Fibroblast of pulmonary artery (primary cell): ENCODE results near the gene CCDC32.

Experiments
- DNase-seq: peaks from one replicate; pipeline ENCODE4 v3.0.0-alpha.2; 2010; ENCODE audit warnings: low read depth
- H3K4me3 ChIP-seq: replicated peaks from 2 replicates; pipeline ENCODE4 v1.5.1; 2011; ENCODE audit warnings: low read depth, mild to moderate bottlenecking, control low read depth, low read length, moderate library complexity
- TF ChIP-seq, protein P1 (sequence below): IDR thresholded peaks from 2 replicates; pipeline ENCODE4 v1.5.1; 2011; ENCODE audit warnings: mild to moderate bottlenecking, control low read depth, low read length, inconsistent platforms; ENCODE audit errors: missing control alignments

Gene CCDC32

DNA sequence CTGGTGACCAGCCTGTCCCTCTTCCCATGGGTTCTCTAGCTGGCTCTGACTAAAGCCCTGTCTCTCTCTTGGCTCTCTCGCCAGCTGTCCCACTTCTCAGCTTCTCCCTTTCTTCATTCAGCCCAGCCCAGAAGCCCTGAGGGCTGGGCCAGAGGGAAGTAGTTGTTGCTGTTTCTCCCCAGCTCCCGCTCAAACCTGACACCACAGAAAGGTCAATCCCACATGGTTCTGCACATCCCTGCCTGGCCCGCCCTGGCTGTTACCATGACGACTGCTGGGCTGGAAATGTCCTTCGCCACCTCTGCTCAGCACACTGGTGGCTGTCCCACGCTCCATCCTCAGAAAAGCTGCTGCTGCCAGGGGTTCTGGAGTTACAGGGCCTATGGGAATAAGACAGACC is 25.9 kb downstream of the CCDC32 start:
- H3K4me3 ChIP-seq = no peak overlapping the region
- TF ChIP-seq, protein P1, sequence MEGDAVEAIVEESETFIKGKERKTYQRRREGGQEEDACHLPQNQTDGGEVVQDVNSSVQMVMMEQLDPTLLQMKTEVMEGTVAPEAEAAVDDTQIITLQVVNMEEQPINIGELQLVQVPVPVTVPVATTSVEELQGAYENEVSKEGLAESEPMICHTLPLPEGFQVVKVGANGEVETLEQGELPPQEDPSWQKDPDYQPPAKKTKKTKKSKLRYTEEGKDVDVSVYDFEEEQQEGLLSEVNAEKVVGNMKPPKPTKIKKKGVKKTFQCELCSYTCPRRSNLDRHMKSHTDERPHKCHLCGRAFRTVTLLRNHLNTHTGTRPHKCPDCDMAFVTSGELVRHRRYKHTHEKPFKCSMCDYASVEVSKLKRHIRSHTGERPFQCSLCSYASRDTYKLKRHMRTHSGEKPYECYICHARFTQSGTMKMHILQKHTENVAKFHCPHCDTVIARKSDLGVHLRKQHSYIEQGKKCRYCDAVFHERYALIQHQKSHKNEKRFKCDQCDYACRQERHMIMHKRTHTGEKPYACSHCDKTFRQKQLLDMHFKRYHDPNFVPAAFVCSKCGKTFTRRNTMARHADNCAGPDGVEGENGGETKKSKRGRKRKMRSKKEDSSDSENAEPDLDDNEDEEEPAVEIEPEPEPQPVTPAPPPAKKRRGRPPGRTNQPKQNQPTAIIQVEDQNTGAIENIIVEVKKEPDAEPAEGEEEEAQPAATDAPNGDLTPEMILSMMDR = no peak
- DNase-seq = no peak

DNA sequence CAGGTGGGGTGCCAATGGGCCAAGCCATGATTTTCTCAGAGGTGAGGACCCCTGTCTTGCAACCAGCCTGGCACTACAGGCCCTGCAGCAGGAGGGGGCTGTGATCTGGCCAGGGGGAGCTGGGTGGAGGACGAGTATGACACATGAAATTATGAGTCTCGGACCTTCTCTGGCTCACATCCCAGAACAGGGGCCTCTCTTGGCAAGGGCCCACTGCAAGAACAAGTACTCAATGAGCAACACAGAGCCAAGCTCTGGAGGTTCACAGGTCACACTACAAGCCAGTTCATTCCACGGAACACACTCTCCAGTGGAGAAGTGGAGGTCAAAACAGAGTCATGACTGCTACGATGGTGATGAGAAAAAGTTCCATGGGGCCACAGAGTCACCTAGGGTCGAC is 28.3 kb downstream of the CCDC32 start:
- no peak overlapping the region for H3K4me3 ChIP-seq
- TF ChIP-seq, protein P1 = no peak
- DNase-seq = peak; percentile 76

DNA sequence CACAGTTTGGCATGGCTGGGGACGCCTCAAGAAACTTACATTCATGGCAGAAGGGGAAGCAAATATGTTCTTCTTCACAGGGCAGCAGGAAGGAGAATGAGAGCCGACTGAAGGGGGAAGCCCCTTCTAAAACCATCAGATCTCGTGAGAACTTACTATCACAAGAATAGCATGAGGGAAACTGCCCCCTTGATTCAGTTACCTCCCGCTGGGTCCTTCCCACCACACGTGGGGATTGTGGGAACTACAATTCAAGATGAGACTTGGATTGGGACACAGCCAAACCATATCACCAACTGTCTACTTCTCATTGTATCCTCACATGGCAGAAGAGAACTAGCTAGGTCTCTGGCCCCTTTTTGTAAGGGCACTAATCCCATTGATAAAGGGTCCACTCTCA is 30.5 kb downstream of the CCDC32 start:
- DNase-seq = no peak
- H3K4me3 ChIP-seq = no peak overlapping the region
- TF ChIP-seq, protein P1 = no peak

DNA sequence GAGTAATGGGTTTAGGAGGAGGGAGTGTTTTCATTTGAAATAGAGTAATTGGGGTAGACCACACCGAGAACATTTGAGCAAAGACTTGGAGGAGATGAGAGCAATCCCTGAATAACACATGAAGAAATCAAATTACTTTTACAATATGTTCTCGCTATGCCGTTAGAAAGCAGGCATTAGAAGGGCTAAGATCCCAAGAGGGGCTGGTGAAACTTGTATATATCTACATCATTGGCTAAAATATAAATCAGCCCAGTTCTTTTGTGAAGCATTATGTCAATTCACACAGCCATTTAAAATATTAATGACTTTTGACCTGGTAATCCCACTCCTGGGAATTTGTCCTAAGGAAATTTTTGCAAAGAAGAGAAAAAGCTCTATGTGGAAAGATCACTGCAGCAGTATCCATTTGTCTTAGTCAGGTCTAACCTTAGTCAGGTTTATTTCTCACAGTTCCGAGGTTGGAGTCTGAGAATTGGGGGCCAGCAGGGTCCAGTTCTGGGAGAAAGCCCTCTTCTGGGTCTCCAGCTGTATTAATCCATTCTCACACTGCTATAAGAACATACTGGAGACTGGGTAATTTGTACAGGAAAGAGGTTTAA is 31.0 kb downstream of the CCDC32 start:
- no peak for DNase-seq
- TF ChIP-seq, protein P1 = no peak

GRCh38 chr15:40528801-40529200 is 36.0 kb downstream of the CCDC32 start:
- TF ChIP-seq, protein P1 = no peak
- DNase-seq = no peak
- H3K4me3 ChIP-seq = no peak overlapping the region

More for the DNA sequence above, 31.0 kb downstream of the CCDC32 start:
- no peak overlapping the region for H3K4me3 ChIP-seq

DNA sequence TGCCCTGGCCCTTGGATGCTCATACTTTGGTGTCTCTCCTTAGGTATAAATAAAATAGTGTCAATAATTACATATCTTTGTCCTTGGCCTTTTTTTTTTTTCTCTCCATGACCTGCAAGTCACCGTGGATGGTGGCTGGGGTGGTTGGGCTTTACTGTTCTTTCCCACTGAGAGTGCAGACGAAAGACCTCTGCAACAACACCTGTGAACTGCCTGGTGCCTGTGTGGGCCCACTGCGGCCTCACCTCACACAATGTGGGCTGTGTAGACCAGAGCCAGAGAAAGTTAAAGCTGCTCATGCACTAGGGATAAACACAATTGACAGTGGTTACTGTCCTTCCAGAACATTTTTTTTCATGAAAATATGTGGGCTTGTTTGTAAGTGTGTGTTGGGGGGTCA is 39.0 kb downstream of the CCDC32 start:
- no peak overlapping the region for H3K4me3 ChIP-seq
- no peak for DNase-seq
- TF ChIP-seq, protein P1 = no peak

DNA sequence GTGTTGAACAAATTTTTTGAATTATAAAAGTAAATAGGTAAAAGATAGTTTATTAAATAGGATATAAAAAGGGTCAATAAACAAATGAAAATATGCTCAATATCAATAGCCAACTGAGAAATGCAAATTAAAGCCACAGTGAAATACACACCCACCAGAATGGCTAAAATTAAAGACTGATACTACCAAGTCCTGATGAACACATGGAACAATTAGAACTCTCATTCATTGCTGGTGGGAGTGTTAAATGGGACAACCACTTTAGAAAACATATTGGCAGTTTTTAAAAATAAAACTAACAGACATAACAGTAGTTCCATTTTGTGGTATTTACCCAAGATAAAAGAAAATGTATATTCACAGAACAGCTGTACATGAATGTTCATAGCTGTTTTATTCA is 41.2 kb downstream of the CCDC32 start:
- H3K4me3 ChIP-seq = no peak overlapping the region
- TF ChIP-seq, protein P1 = no peak
- no peak for DNase-seq
